GM20431 (cell line): ENCODE measurements around the gene C16orf82.

Experiments used
- in situ Hi-C: fragments of 300-500 bp; cut with MseI, MboI; formaldehyde crosslinking; loops from one replicate; pipeline ENCODE4 v1.15.0; 2020; ENCODE audit warnings: low sequenced_read_pairs; ENCODE audit not compliant: unreplicated experiment

Gene C16orf82

DNA sequence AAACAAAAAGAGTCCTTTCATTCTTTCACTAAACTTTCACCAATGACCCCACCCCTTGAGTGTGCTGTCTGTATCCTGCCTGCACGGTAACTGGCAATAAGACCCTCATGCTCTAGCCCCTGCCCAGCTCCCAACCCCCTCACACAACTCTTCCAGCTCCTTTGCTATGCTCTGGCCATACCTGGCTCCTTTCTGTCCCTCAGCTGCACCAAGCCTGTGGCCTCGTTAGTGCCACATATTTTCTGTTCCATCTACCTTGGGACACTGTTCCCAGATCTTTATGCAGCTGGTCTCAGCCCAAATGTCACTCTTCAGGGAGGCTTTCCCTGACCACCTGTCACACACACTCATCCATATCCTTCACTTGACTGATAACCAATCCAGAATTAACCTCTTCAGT lies 47.3 kb downstream of the C16orf82 start:
- in situ Hi-C loops: loop anchor here (25.0 kb wide), 1 partner anchor 1277 kb away; no protein-coding TSS in a partner anchor

GRCh38 chr16:27118526-27118925 lies 51.8 kb downstream of the C16orf82 start:
- in situ Hi-C loops: loop anchor here (25.0 kb wide), 1 partner anchor 1281 kb away; no protein-coding TSS in a partner anchor
